Posterior cingulate gyrus (tissue), 11 donors: ENCODE results near the gene DAZ4.
"Not testable (repeated sequence)": the region's sequence is repeated elsewhere in the genome, so short reads cannot be mapped to it uniquely, and the experiment has no call there.

ENCODE experiments used
- DNase-seq, 10 donors: peaks; one replicate each; pipeline versions ENCODE4 v3.0.0 to v3.0.0-alpha.2; 2020 to 2021; ENCODE audit warnings: mixed read lengths in 3 of 10
- intact Hi-C: fragments of 100-400 bp; cut with DNase I; formaldehyde crosslinking; loops from one replicate; pipeline ENCODE4 v1.15.1; 2023

Gene DAZ4, protein sequence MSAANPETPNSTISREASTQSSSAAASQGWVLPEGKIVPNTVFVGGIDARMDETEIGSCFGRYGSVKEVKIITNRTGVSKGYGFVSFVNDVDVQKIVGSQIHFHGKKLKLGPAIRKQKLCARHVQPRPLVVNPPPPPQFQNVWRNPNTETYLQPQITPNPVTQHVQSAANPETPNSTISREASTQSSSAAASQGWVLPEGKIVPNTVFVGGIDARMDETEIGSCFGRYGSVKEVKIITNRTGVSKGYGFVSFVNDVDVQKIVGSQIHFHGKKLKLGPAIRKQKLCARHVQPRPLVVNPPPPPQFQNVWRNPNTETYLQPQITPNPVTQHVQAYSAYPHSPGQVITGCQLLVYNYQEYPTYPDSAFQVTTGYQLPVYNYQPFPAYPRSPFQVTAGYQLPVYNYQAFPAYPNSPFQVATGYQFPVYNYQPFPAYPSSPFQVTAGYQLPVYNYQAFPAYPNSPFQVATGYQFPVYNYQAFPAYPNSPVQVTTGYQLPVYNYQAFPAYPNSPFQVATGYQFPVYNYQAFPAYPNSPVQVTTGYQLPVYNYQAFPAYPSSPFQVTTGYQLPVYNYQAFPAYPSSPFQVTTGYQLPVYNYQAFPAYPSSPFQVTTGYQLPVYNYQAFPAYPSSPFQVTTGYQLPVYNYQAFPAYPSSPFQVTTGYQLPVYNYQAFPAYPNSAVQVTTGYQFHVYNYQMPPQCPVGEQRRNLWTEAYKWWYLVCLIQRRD

DNA sequence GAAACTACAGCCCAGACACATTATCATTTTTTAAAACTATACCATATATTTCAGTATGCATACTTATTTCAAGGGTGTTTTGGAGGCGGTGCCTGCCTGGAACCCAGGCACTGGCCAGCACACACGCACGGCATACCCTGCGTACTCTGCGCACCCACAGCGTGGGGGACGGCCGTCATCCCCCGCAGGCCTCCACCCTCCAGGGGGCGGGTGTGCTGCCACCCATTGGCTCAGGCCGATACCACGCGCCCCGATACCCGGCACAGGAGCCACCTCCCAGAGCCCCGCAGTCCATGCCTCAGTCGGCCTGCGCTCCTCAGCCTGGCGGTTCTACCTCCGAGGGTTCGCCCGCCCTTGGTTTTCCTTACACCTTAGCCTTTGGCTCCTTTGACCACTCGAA lies at the start of gene DAZ4:
Gene DAZ4 (plus strand): TSS at position 301 of the 400 bp plus-strand sequence. CDS start 208 bp downstream, outside the sequence.
- intact Hi-C loops, result not testable (repeated sequence)

DNA sequence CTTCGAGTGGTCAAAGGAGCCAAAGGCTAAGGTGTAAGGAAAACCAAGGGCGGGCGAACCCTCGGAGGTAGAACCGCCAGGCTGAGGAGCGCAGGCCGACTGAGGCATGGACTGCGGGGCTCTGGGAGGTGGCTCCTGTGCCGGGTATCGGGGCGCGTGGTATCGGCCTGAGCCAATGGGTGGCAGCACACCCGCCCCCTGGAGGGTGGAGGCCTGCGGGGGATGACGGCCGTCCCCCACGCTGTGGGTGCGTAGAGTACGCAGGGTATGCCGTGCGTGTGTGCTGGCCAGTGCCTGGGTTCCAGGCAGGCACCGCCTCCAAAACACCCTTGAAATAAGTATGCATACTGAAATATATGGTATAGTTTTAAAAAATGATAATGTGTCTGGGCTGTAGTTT lies 20.4 kb upstream of the DAZ4 start, which contains the start of gene DAZ3:
Gene DAZ3 (minus strand): TSS at position 101 of the 400 bp plus-strand sequence. CDS start 208 bp downstream, outside the sequence.
- DNase-seq, intact Hi-C loops: not testable (repeated sequence)

More for the DNA sequence above, at the start of gene DAZ4:
- DNase-seq, result not testable (repeated sequence)

DNA sequence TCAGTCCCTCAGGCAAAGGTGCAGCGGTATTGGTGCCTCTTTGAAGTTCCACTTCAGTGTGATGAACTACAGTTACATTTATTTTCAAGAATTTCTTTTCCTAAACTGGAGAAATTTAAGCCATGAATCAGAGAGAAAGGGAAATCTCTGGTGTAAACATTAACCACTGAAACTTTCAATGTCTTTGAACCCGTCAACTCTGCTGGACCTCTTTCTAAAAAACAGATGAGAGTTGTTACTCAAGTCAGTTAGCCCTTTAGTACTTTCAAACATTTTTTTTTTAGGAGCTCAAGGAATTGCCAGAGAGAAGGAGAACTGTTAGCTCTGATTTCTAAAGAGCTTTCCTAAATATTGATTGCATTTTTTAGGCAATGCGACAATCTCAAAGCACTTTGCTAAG lies 11.9 kb upstream of the DAZ4 start:
- DNase-seq, intact Hi-C loops: not testable (repeated sequence)

DNA sequence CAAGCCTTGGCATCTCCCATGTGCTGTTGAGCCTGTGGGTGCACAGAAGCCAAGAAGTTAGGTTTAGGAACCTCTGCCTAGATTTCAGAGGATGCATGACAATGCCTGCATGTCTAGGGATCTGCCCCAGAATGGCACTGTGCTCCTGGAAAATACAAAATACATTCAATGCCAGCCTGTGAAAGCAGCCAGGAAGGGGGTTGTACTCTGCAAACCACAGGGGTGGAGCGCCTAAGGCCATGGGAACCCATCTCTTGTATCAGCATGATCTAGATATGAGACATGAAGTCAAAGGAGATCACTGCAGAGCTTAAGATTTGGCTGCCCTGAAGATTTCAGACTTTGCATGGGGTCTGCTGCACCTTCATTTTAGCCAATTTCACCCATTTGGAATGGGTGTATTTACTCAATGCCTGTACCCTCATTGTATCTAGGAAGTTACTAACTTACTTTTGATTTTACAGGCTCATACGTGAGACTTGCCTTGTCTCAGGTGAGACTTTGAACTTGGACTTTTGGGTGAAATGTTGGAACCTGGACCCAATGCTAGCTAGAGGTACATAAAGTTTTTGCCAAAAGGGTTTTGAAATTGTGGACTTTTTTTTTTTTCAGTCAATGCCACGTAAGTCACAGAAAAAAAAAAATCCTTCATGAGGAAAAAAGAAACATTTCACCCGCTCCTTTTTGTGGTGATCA lies 9.4 kb upstream of the DAZ4 start:
- intact Hi-C loops, DNase-seq: not testable (repeated sequence)

DNA sequence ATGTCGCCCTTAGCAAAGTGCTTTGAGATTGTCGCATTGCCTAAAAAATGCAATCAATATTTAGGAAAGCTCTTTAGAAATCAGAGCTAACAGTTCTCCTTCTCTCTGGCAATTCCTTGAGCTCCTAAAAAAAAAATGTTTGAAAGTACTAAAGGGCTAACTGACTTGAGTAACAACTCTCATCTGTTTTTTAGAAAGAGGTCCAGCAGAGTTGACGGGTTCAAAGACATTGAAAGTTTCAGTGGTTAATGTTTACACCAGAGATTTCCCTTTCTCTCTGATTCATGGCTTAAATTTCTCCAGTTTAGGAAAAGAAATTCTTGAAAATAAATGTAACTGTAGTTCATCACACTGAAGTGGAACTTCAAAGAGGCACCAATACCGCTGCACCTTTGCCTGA lies 8.7 kb upstream of the DAZ4 start:
- DNase-seq, intact Hi-C loops: not testable (repeated sequence)
